Epithelial cell of prostate (primary cell): Measurements from ENCODE around the gene ATP11B.

Source experiments
- DNase-seq: peaks from one replicate; pipeline ENCODE4 v3.0.0-alpha.2; 2011; ENCODE audit warnings: low read depth, low spot score
- H3K27ac ChIP-seq: fragments of 450-650 bp; 2 replicates; pipeline ENCODE4 v1.5.1; 2017; ENCODE audit warnings: mild to moderate bottlenecking

ATP11B gene

GRCh38 chr3:182792901-182793662, at the start of gene ATP11B:
TSS of gene ATP11B (plus strand) at chr3:182793504. CDS start at chr3:182793760, 256 bp downstream.
- DNase-seq = no peak
- peak within 1 kb of the TSS; percentile 80 for H3K27ac ChIP-seq

- no peak overlapping the region for H3K27ac ChIP-seq
- DNase-seq = no peak
Measured at GRCh38 chr3:182746959-182747358, 46.3 kb upstream of the ATP11B start.

GRCh38 chr3:182755308-182755707, 38.0 kb upstream of the ATP11B start:
- H3K27ac ChIP-seq = no peak overlapping the region
- no peak for DNase-seq

- no peak for DNase-seq
- no peak overlapping the region for H3K27ac ChIP-seq
Measured at GRCh38 chr3:182755712-182756111, 37.6 kb upstream of the ATP11B start.

- no peak overlapping the region for H3K27ac ChIP-seq
- DNase-seq = no peak
Measured at GRCh38 chr3:182760576-182761164, 32.6 kb upstream of the ATP11B start.

- no peak overlapping the region for H3K27ac ChIP-seq
- no peak for DNase-seq
Measured at GRCh38 chr3:182763896-182764295, 29.4 kb upstream of the ATP11B start.

GRCh38 chr3:182765287-182765686, 28.0 kb upstream of the ATP11B start:
- no peak for DNase-seq
- H3K27ac ChIP-seq = no peak overlapping the region

GRCh38 chr3:182766099-182766498, 27.2 kb upstream of the ATP11B start:
- DNase-seq = no peak
- no peak overlapping the region for H3K27ac ChIP-seq

GRCh38 chr3:182768413-182768812, 24.9 kb upstream of the ATP11B start:
- DNase-seq = no peak
- no peak overlapping the region for H3K27ac ChIP-seq

GRCh38 chr3:182769673-182770072, 23.6 kb upstream of the ATP11B start:
- no peak overlapping the region for H3K27ac ChIP-seq
- DNase-seq = no peak

- H3K27ac ChIP-seq = no peak overlapping the region
- no peak for DNase-seq
Measured at GRCh38 chr3:182782149-182782548, 11.2 kb upstream of the ATP11B start.

GRCh38 chr3:182783106-182783505, 10.2 kb upstream of the ATP11B start:
- no peak for DNase-seq
- no peak overlapping the region for H3K27ac ChIP-seq

- DNase-seq = no peak
- no peak overlapping the region for H3K27ac ChIP-seq
Measured at GRCh38 chr3:182784542-182784941, 8.8 kb upstream of the ATP11B start.

GRCh38 chr3:182785142-182785541, 8.2 kb upstream of the ATP11B start:
- no peak for DNase-seq
- H3K27ac ChIP-seq = no peak overlapping the region

- no peak overlapping the region for H3K27ac ChIP-seq
- DNase-seq = no peak
Measured at GRCh38 chr3:182785756-182786155, 7.5 kb upstream of the ATP11B start.

GRCh38 chr3:182786564-182787196, 6.6 kb upstream of the ATP11B start:
- H3K27ac ChIP-seq = no peak overlapping the region
- DNase-seq = no peak

- DNase-seq = no peak
- no peak overlapping the region for H3K27ac ChIP-seq
Measured at GRCh38 chr3:182787302-182788036, 5.8 kb upstream of the ATP11B start.

- no peak for DNase-seq
Measured at GRCh38 chr3:182789371-182789770, 3.9 kb upstream of the ATP11B start.

GRCh38 chr3:182790612-182791011, 2.7 kb upstream of the ATP11B start:
- no peak for DNase-seq
- no peak overlapping the region for H3K27ac ChIP-seq

More at GRCh38 chr3:182789371-182789770, 3.9 kb upstream of the ATP11B start:
- no peak overlapping the region for H3K27ac ChIP-seq

- H3K27ac ChIP-seq = peak overlapping the region; percentile 80
- DNase-seq = no peak
Measured at GRCh38 chr3:182793663-182794454, 555 bp downstream of the ATP11B start.
